Prostate gland (tissue), 2 donors: ENCODE measurements around the gene YIPF5.

Experiments used
- POLR2A ChIP-seq: fragments of 450-650 bp; IDR thresholded peaks from one replicate; pipeline ENCODE4 v1.6.1; 2016; ENCODE audit warnings: antibody characterized with exemption, mild to moderate bottlenecking
- POLR2AphosphoS5 ChIP-seq: sonication (generic); formaldehyde crosslinking; IDR thresholded peaks from one replicate; pipeline ENCODE4 v1.6.1; 2017; ENCODE audit warnings: antibody characterized with exemption
- TF ChIP-seq, protein P1 (sequence below), 4 experiments: fragments of 200-600 bp in 2 of 4; fragments of 450-650 bp in 2 of 4; sonication (generic) in 2 of 4; IDR thresholded peaks; 1 replicate in 3 of 4; 2 replicates in 1 of 4; pipeline ENCODE4 v1.5.1; 2016 to 2019; ENCODE audit warnings: antibody characterized with exemption in 4 of 4, mild to moderate bottlenecking in 2 of 4, moderate library complexity in 2 of 4

DNA sequence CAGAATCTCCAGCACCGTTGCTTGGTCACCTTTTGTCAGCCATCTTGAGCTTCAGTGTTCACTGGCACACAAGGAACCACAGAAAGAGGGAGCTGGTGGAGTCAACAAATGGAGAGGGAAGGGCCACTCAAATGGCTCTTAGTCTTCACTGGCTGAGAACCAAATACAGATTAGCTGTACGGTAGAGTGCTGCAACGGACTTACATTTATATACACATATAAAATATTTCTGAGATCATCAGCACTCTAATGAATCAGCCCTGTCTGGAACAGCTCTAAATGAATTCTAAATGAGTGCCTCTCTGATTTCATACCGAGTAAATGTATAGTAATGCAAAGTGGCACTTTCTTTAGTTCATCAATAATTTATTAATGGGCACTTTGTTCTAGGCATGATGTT lies 25.0 kb upstream of the YIPF5 start:
- TF ChIP-seq, protein P1, sequence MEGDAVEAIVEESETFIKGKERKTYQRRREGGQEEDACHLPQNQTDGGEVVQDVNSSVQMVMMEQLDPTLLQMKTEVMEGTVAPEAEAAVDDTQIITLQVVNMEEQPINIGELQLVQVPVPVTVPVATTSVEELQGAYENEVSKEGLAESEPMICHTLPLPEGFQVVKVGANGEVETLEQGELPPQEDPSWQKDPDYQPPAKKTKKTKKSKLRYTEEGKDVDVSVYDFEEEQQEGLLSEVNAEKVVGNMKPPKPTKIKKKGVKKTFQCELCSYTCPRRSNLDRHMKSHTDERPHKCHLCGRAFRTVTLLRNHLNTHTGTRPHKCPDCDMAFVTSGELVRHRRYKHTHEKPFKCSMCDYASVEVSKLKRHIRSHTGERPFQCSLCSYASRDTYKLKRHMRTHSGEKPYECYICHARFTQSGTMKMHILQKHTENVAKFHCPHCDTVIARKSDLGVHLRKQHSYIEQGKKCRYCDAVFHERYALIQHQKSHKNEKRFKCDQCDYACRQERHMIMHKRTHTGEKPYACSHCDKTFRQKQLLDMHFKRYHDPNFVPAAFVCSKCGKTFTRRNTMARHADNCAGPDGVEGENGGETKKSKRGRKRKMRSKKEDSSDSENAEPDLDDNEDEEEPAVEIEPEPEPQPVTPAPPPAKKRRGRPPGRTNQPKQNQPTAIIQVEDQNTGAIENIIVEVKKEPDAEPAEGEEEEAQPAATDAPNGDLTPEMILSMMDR (IDR thresholded peaks at IDR 0.05) = no peak
- no peak for TF ChIP-seq POLR2A
- no peak for TF ChIP-seq POLR2AphosphoS5
